Dendritic cell treated with granulocyte-macrophage colony-stimulating factor and Interleukin-4, amounts not matched to agents 40 ng/mL and 50 ng/mL, for 4 days (primary cell): ENCODE results near the gene VPS41.

Experiments
- H3K27ac Mint-ChIP-seq: one replicate; pipeline ENCODE4 v1.8.0; 2022; ENCODE audit warnings: mild to moderate bottlenecking, mixed read lengths
- H3K27me3 Mint-ChIP-seq: one replicate; pipeline ENCODE4 v1.8.0; 2022; ENCODE audit warnings: mild to moderate bottlenecking, mixed read lengths
- H3K36me3 Mint-ChIP-seq: one replicate; pipeline ENCODE4 v1.8.0; 2022; ENCODE audit warnings: low read depth, mixed read lengths
- H3K4me1 Mint-ChIP-seq: one replicate; pipeline ENCODE4 v1.8.0; 2022; ENCODE audit warnings: low read depth, mixed read lengths
- H3K4me3 Mint-ChIP-seq: one replicate; pipeline ENCODE4 v1.8.0; 2022; ENCODE audit warnings: mild to moderate bottlenecking, moderate library complexity, mixed read lengths
- H3K9me3 Mint-ChIP-seq: one replicate; pipeline ENCODE4 v1.8.0; 2022; ENCODE audit warnings: mixed read lengths
- intact Hi-C: fragments of 100-400 bp; cut with micrococcal nuclease; formaldehyde crosslinking; loops from one replicate; pipeline ENCODE4 v1.15.0; 2022

VPS41 gene

GRCh38 chr7:38699471-38699870 lies 209.5 kb downstream of the VPS41 start:
- Mint-ChIP-seq H3K36me3 (no peaks in the 10 kb centered on the region), H3K27me3 (peaks cover 2% of the 10 kb centered on the region), H3K27ac (no peak overlapping the region), H3K4me3 (no peak overlapping the region), H3K9me3 (peaks cover 9% of the 10 kb centered on the region), H3K4me1 (peaks cover 1% of the 10 kb centered on the region)
- intact Hi-C loops, result no loop called here

GRCh38 chr7:38694326-38694725 lies 214.7 kb downstream of the VPS41 start:
- Mint-ChIP-seq H3K27ac (no peak overlapping the region), H3K9me3 (peaks cover 9% of the 10 kb centered on the region), H3K27me3 (no peaks in the 10 kb centered on the region), H3K36me3 (no peaks in the 10 kb centered on the region), H3K4me3 (no peak overlapping the region), H3K4me1 (peaks cover 5% of the 10 kb centered on the region)
- intact Hi-C loops, result no loop called here

GRCh38 chr7:38686888-38687287 lies 222.1 kb downstream of the VPS41 start:
- intact Hi-C loops, result no loop called here
- no peaks in the 10 kb centered on the region for H3K4me1 Mint-ChIP-seq
- no peaks in the 10 kb centered on the region for H3K27me3 Mint-ChIP-seq
- H3K36me3 Mint-ChIP-seq, result no peaks in the 10 kb centered on the region
- no peak overlapping the region for H3K4me3 Mint-ChIP-seq
- no peak overlapping the region for H3K27ac Mint-ChIP-seq
- peaks cover 7% of the 10 kb centered on the region for H3K9me3 Mint-ChIP-seq

- H3K27me3 Mint-ChIP-seq, result no peaks in the 10 kb centered on the region
- H3K9me3 Mint-ChIP-seq, result peaks cover 7% of the 10 kb centered on the region
- intact Hi-C loops, result no loop called here
- no peak overlapping the region for H3K4me3 Mint-ChIP-seq
- H3K36me3 Mint-ChIP-seq, result no peaks in the 10 kb centered on the region
- H3K4me1 Mint-ChIP-seq, result no peaks in the 10 kb centered on the region
- no peak overlapping the region for H3K27ac Mint-ChIP-seq
These were observed 223.1 kb downstream of the VPS41 start for GRCh38 chr7:38685851-38686250.

GRCh38 chr7:38682606-38683005 lies 226.4 kb downstream of the VPS41 start:
- H3K36me3 Mint-ChIP-seq, result no peaks in the 10 kb centered on the region
- peaks cover 7% of the 10 kb centered on the region for H3K9me3 Mint-ChIP-seq
- intact Hi-C loops, result no loop called here
- peaks cover 17% of the 10 kb centered on the region for H3K4me1 Mint-ChIP-seq
- H3K27ac Mint-ChIP-seq, result no peak overlapping the region
- H3K4me3 Mint-ChIP-seq, result no peak overlapping the region
- no peaks in the 10 kb centered on the region for H3K27me3 Mint-ChIP-seq

- Mint-ChIP-seq H3K4me1 (peaks cover 17% of the 10 kb centered on the region), H3K27me3 (no peaks in the 10 kb centered on the region), H3K9me3 (peaks cover 7% of the 10 kb centered on the region), H3K4me3 (no peak overlapping the region), H3K36me3 (no peaks in the 10 kb centered on the region), H3K27ac (no peak overlapping the region)
- intact Hi-C loops, result no loop called here
These were observed 227.1 kb downstream of the VPS41 start for GRCh38 chr7:38681882-38682281.

- H3K27ac Mint-ChIP-seq, result no peak overlapping the region
- peaks cover 21% of the 10 kb centered on the region for H3K4me1 Mint-ChIP-seq
- no peaks in the 10 kb centered on the region for H3K36me3 Mint-ChIP-seq
- no peak overlapping the region for H3K4me3 Mint-ChIP-seq
- no peaks in the 10 kb centered on the region for H3K27me3 Mint-ChIP-seq
- intact Hi-C loops, result no loop called here
- no peaks in the 10 kb centered on the region for H3K9me3 Mint-ChIP-seq
These were observed 229.6 kb downstream of the VPS41 start for GRCh38 chr7:38679419-38679818.

- intact Hi-C loops, result no loop called here
- no peaks in the 10 kb centered on the region for H3K9me3 Mint-ChIP-seq
- H3K36me3 Mint-ChIP-seq, result no peaks in the 10 kb centered on the region
- H3K4me3 Mint-ChIP-seq, result no peak overlapping the region
- no peaks in the 10 kb centered on the region for H3K27me3 Mint-ChIP-seq
- H3K27ac Mint-ChIP-seq, result no peak overlapping the region
- H3K4me1 Mint-ChIP-seq, result peaks cover 28% of the 10 kb centered on the region
These were observed 230.3 kb downstream of the VPS41 start for GRCh38 chr7:38678698-38679054.

- H3K27ac Mint-ChIP-seq, result no peak overlapping the region
- H3K36me3 Mint-ChIP-seq, result no peaks in the 10 kb centered on the region
- H3K27me3 Mint-ChIP-seq, result no peaks in the 10 kb centered on the region
- H3K4me3 Mint-ChIP-seq, result no peak overlapping the region
- intact Hi-C loops, result no loop called here
- H3K4me1 Mint-ChIP-seq, result peaks cover 28% of the 10 kb centered on the region
- H3K9me3 Mint-ChIP-seq, result no peaks in the 10 kb centered on the region
These were observed 230.9 kb downstream of the VPS41 start for GRCh38 chr7:38677981-38678697.

GRCh38 chr7:38675494-38676106 lies 233.4 kb downstream of the VPS41 start:
- Mint-ChIP-seq H3K4me3 (no peak overlapping the region), H3K27me3 (no peaks in the 10 kb centered on the region), H3K36me3 (no peaks in the 10 kb centered on the region), H3K9me3 (no peaks in the 10 kb centered on the region), H3K27ac (no peak overlapping the region), H3K4me1 (peaks cover 38% of the 10 kb centered on the region)
- intact Hi-C loops, result no loop called here

GRCh38 chr7:38674513-38674912 lies 234.5 kb downstream of the VPS41 start:
- Mint-ChIP-seq H3K27me3 (no peaks in the 10 kb centered on the region), H3K4me3 (no peak overlapping the region), H3K27ac (no peak overlapping the region), H3K36me3 (no peaks in the 10 kb centered on the region), H3K4me1 (peaks cover 38% of the 10 kb centered on the region), H3K9me3 (no peaks in the 10 kb centered on the region)
- intact Hi-C loops, result no loop called here

GRCh38 chr7:38673795-38674194 lies 235.2 kb downstream of the VPS41 start:
- H3K36me3 Mint-ChIP-seq, result no peaks in the 10 kb centered on the region
- no peaks in the 10 kb centered on the region for H3K9me3 Mint-ChIP-seq
- H3K27ac Mint-ChIP-seq, result no peak overlapping the region
- peaks cover 30% of the 10 kb centered on the region for H3K4me1 Mint-ChIP-seq
- H3K4me3 Mint-ChIP-seq, result no peak overlapping the region
- no peaks in the 10 kb centered on the region for H3K27me3 Mint-ChIP-seq
- intact Hi-C loops, result no loop called here
